GM18861 (cell line): Measurements from ENCODE around the gene C2.
"Not testable (repeated sequence)": the region's sequence is repeated elsewhere in the genome, so short reads cannot be mapped to it uniquely, and the experiment has no call there.

Source experiments
- ATAC-seq: cut with Tn5 transposase; IDR thresholded peaks from one replicate; pipeline ENCODE4 v1.9.1; 2021; ENCODE audit not compliant: unreplicated experiment

C2 gene

DNA sequence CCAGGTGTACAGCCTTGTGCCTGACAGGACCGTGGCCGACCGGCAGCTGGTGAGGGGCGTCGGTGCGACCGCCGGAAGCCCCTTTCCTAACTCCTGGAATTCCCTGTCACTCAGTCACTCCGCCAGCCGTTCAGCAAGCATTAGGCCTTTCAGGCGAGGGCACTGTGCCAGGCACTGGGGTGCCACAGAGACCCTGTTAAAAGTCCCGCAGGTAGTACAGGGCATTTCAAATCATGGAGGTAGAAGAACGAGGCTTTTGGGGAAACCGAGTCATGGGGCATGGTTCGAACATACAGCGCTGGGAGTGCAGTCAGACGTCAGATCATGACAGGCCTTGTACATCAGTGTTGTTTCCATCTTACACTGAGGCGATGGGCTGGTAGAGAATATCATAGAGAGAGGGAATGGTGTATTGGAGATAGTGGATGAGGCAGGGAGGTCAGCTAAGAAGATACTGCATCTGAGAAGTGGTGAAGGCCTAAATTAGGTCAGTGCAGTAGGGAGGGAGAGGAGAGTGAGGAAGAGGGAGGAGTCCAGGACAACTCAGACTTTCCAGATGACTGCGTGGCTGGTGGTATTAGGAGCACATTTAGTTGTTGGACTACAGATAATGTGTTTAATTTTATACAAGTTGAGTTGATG is 45.3 kb downstream of the C2 start:
- ATAC-seq = no peak

DNA sequence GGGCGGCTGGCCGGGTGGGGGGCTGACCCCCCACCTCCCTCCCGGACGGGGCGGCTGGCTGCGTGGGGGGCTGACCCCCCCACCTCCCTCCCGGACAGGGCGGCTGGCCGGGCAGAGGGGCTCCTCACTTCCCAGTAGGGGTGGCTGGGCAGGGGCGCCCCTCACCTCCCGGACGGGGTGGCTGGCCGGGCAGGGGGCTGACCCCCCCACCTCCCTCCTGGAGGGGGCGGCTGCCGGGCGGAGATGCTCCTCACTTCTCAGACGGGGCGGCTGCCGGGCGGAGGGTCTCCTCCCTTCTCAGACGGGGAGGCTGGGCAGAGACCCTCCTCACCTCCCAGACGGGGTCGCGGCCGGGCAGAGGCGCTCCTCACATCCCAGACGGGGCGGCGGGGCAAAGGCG is 48.5 kb downstream of the C2 start:
- not testable (repeated sequence) for ATAC-seq

- no peak for ATAC-seq
Measured at GRCh38 chr6:31977816-31978431, 50.4 kb downstream of the C2 start.

- ATAC-seq = no peak
Measured at GRCh38 chr6:31978831-31979230, 51.3 kb downstream of the C2 start.

DNA sequence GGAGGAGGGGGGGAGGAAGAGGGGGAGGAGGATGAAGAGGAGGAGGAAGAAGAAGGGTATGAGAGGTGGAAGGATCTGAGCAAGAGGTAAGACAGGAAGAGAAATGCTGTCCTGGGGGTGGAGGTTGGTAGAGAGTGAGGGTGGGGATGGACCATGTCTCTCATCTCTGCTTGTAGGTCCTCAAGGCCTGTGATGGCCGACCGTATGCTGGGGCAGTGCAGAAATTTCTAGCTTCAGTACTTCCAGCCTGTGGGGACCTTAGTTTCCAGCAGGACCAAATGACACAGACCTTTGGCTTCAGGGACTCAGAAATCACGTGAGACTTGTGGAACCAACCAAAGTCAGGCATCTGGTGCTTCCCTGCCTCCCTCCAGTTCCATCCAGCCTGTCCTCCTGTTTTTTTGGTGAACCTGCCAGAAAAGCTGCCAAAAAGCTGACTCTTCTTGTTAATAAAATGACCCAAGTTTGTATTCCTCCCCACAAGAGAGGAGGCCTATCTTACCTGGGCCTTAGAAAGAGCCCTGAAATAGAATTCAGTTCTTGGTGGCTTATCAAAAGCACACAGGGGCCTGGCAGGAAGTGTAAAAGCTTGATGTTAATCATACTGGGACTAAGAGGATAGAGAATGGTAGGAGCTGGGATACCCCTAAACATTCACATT is 51.9 kb downstream of the C2 start:
- no peak for ATAC-seq

DNA sequence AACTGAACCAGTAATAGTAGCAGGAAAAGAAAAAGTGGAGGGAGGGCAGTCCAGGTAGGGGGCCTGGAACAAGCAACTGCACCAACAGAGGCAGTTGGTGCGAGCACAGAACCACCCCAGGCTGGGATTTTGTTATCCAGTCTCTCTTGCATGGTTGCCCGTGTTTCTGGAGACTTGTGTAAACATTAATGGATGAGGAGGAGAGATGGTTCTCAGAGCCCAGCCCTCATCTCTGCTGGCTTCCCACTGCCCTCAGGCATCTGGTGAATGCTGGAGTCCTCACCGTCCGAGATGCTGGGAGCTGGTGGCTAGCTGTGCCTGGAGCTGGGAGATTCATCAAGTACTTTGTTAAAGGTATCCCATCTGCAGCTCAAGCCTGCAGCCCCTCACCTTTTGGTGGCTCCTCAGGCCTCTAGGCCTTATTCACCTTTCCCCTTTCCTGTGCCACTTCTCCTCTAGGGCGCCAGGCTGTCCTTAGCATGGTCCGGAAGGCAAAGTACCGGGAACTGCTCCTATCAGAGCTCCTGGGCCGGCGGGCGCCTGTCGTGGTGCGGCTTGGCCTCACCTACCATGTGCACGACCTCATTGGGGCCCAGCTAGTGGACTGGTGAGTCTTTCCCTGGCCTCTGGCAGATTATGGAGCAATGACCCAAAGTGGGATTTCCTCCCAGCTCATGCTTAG is 52.8 kb downstream of the C2 start:
- not testable (repeated sequence) for ATAC-seq

- ATAC-seq = not testable (repeated sequence)
Measured at GRCh38 chr6:31980998-31981397, 53.5 kb downstream of the C2 start.

- not testable (repeated sequence) for ATAC-seq
Measured at GRCh38 chr6:31981744-31982143, 54.2 kb downstream of the C2 start, which contains the start of gene C4A. C4A (plus strand) TSS chr6:31982057; CDS start chr6:31982108, 51 bp downstream.

- not testable (repeated sequence) for ATAC-seq
Measured at GRCh38 chr6:31989363-31989762, 61.8 kb downstream of the C2 start.

DNA sequence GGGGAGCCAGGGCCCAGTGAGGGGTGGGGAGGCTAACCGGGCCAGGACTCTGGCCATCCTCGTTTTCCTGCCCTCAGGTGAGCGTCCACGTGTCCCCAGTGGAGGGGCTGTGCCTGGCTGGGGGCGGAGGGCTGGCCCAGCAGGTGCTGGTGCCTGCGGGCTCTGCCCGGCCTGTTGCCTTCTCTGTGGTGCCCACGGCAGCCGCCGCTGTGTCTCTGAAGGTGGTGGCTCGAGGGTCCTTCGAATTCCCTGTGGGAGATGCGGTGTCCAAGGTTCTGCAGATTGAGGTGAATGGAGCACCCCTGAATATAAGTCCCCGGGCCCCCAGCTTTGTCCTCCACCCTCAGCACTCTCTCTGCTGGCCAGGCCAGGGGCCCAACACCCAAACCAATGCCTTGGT is 66.9 kb downstream of the C2 start:
- ATAC-seq = not testable (repeated sequence)
